ENCODE results near the gene DOCK11.

The DOCK11 gene

DNA sequence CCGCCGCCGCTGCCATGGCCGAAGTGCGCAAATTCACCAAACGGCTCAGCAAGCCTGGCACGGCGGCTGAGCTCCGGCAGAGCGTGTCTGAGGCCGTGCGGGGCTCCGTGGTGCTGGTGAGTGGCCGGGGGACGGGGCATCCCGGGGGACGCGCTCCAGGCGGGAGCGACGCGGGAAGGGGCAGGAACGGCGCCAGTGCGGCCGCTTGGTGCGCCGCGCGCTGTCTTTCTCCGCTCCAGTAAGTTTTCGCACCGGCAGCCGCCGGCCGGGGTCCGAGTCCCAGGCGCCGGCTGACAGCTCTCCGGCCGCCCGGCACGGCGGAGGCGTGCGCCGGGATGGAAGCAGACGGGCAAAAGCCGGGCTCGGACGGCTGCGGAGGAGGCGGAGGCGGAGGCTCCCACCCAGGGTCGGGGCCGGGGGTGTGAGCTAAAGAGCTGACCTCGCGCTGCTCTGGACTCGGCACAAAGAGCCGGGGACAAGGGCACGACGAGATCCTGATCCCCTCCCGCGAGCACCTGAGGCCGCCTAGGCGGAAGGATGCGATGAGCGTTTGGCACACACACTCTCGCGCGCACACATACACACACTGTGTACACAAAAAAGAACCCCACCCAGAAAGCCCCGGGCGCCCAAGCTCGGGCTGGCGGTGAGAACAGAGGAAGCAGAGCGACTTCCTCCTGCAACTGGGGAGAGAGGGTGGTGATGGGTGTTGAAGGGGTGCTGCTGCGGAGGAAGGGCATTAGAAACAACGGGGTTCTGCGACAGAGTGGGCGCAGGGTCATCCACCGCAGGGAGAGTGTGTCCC, 545 bp downstream of the DOCK11 start (continued):
- TF ChIP-seq ZNF776 (tag by site-specific recombination; IDR thresholded peaks at IDR 0.05; ENCODE audit: borderline replicate concordance) (no peak), ZBTB1 (tag by site-specific recombination; IDR thresholded peaks at IDR 0.05) (no peak), REPIN1 (tag by site-specific recombination; IDR thresholded peaks at IDR 0.05; ENCODE audit: low read depth) (no peak), ZNF114 (tag by site-specific recombination; IDR thresholded peaks at IDR 0.05) (no peak), ZSCAN23 (tag by site-specific recombination; IDR thresholded peaks at IDR 0.05) (no peak), SCRT1 (tag by site-specific recombination; IDR thresholded peaks at IDR 0.05; ENCODE audit: borderline replicate concordance) (no peak), KLF8 (tag by site-specific recombination; IDR thresholded peaks at IDR 0.05) (peak; percentile 32; the same call in 1 of the 2 replicates), ZNF311 (tag by site-specific recombination; IDR thresholded peaks at IDR 0.05; ENCODE audit: borderline replicate concordance) (no peak), SP7 (tag by site-specific recombination; IDR thresholded peaks at IDR 0.05) (no peak), ZNF529 (tag by site-specific recombination; IDR thresholded peaks at IDR 0.05; ENCODE audit: insufficient replicate concordance) (no peak), ZNF248 (tag by site-specific recombination; IDR thresholded peaks at IDR 0.05) (no peak), GLI2 (tag by site-specific recombination; IDR thresholded peaks at IDR 0.05; ENCODE audit: borderline replicate concordance, low read depth) (no peak), FEZF1 (tag by site-specific recombination; IDR thresholded peaks at IDR 0.05) (no peak), KLF10 (tag by site-specific recombination; IDR thresholded peaks at IDR 0.05) (no peak), ZNF670 (tag by site-specific recombination; IDR thresholded peaks at IDR 0.05; ENCODE audit: low read depth) (no peak), ZNF555 (tag by site-specific recombination; conservative IDR thresholded peaks at IDR 0.05) (no peak), MYNN (tag by site-specific recombination; IDR thresholded peaks at IDR 0.05; ENCODE audit: borderline replicate concordance) (no peak), SCRT2 (tag by site-specific recombination; IDR thresholded peaks at IDR 0.05) (no peak), ZNF394 (tag by site-specific recombination; IDR thresholded peaks at IDR 0.05; ENCODE audit: borderline replicate concordance) (no peak), ZNF501 (tag by site-specific recombination; IDR thresholded peaks at IDR 0.05) (no peak), ZNF426 (tag by site-specific recombination; IDR thresholded peaks at IDR 0.05) (no peak), ZNF16 (tag by site-specific recombination; IDR thresholded peaks at IDR 0.05; ENCODE audit: low read depth) (no peak), ZNF707 (tag by site-specific recombination; IDR thresholded peaks at IDR 0.05) (no peak), ZNF473 (tag by site-specific recombination; IDR thresholded peaks at IDR 0.05) (no peak), HOXC10 (CRISPR knock-in tag; IDR thresholded peaks at IDR 0.05) (no peak)
- TF ChIP-seq, protein P1, sequence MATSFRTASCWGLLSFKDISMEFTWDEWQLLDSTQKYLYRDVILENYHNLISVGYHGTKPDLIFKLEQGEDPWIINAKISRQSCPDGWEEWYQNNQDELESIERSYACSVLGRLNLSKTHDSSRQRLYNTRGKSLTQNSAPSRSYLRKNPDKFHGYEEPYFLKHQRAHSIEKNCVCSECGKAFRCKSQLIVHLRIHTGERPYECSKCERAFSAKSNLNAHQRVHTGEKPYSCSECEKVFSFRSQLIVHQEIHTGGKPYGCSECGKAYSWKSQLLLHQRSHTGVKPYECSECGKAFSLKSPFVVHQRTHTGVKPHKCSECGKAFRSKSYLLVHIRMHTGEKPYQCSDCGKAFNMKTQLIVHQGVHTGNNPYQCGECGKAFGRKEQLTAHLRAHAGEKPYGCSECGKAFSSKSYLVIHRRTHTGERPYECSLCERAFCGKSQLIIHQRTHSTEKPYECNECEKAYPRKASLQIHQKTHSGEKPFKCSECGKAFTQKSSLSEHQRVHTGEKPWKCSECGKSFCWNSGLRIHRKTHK (tag by site-specific recombination; IDR thresholded peaks at IDR 0.05) = no peak
- TF ChIP-seq, protein P2, sequence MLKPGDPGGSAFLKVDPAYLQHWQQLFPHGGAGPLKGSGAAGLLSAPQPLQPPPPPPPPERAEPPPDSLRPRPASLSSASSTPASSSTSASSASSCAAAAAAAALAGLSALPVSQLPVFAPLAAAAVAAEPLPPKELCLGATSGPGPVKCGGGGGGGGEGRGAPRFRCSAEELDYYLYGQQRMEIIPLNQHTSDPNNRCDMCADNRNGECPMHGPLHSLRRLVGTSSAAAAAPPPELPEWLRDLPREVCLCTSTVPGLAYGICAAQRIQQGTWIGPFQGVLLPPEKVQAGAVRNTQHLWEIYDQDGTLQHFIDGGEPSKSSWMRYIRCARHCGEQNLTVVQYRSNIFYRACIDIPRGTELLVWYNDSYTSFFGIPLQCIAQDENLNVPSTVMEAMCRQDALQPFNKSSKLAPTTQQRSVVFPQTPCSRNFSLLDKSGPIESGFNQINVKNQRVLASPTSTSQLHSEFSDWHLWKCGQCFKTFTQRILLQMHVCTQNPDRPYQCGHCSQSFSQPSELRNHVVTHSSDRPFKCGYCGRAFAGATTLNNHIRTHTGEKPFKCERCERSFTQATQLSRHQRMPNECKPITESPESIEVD (tag by site-specific recombination; IDR thresholded peaks at IDR 0.05) = no peak
- TF ChIP-seq, protein P3, sequence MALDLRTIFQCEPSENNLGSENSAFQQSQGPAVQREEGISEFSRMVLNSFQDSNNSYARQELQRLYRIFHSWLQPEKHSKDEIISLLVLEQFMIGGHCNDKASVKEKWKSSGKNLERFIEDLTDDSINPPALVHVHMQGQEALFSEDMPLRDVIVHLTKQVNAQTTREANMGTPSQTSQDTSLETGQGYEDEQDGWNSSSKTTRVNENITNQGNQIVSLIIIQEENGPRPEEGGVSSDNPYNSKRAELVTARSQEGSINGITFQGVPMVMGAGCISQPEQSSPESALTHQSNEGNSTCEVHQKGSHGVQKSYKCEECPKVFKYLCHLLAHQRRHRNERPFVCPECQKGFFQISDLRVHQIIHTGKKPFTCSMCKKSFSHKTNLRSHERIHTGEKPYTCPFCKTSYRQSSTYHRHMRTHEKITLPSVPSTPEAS (tag by site-specific recombination; IDR thresholded peaks at IDR 0.05) = peak; percentile 68
- TF ChIP-seq, protein P4, sequence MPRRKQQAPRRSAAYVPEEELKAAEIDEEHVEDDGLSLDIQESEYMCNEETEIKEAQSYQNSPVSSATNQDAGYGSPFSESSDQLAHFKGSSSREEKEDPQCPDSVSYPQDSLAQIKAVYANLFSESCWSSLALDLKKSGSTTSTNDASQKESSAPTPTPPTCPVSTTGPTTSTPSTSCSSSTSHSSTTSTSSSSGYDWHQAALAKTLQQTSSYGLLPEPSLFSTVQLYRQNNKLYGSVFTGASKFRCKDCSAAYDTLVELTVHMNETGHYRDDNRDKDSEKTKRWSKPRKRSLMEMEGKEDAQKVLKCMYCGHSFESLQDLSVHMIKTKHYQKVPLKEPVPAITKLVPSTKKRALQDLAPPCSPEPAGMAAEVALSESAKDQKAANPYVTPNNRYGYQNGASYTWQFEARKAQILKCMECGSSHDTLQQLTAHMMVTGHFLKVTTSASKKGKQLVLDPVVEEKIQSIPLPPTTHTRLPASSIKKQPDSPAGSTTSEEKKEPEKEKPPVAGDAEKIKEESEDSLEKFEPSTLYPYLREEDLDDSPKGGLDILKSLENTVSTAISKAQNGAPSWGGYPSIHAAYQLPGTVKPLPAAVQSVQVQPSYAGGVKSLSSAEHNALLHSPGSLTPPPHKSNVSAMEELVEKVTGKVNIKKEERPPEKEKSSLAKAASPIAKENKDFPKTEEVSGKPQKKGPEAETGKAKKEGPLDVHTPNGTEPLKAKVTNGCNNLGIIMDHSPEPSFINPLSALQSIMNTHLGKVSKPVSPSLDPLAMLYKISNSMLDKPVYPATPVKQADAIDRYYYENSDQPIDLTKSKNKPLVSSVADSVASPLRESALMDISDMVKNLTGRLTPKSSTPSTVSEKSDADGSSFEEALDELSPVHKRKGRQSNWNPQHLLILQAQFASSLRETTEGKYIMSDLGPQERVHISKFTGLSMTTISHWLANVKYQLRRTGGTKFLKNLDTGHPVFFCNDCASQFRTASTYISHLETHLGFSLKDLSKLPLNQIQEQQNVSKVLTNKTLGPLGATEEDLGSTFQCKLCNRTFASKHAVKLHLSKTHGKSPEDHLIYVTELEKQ (tag by site-specific recombination; IDR thresholded peaks at IDR 0.05; ENCODE audit: borderline replicate concordance) = no peak
- TF ChIP-seq, protein P5, sequence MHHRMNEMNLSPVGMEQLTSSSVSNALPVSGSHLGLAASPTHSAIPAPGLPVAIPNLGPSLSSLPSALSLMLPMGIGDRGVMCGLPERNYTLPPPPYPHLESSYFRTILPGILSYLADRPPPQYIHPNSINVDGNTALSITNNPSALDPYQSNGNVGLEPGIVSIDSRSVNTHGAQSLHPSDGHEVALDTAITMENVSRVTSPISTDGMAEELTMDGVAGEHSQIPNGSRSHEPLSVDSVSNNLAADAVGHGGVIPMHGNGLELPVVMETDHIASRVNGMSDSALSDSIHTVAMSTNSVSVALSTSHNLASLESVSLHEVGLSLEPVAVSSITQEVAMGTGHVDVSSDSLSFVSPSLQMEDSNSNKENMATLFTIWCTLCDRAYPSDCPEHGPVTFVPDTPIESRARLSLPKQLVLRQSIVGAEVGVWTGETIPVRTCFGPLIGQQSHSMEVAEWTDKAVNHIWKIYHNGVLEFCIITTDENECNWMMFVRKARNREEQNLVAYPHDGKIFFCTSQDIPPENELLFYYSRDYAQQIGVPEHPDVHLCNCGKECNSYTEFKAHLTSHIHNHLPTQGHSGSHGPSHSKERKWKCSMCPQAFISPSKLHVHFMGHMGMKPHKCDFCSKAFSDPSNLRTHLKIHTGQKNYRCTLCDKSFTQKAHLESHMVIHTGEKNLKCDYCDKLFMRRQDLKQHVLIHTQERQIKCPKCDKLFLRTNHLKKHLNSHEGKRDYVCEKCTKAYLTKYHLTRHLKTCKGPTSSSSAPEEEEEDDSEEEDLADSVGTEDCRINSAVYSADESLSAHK (tag by site-specific recombination; IDR thresholded peaks at IDR 0.05) = no peak

All from HEK293 (cell line).